Heart left ventricle (tissue), 13 donors: Measurements from ENCODE around the gene NACC2.

Experiments used
- POLR2A ChIP-seq, 2 donors: fragments of 450-650 bp; IDR thresholded peaks; one replicate each; pipeline ENCODE4 v1.6.1; 2017; ENCODE audit warnings: antibody characterized with exemption in 2 of 2, mild to moderate bottlenecking in 2 of 2, moderate library complexity in 2 of 2
- TF ChIP-seq, protein P1 (sequence below), 12 donors: fragments of 200-600 bp; sonication (generic) in 4 of 12; IDR thresholded peaks; one replicate each; pipeline versions ENCODE4 v1.5.0 to v1.8.0; 2018 to 2022; ENCODE audit warnings: antibody characterized with exemption in 12 of 12, mild to moderate bottlenecking in 5 of 12
- donor health status: ischemic (EF 13 %, LVEDD 7.1; RV severe dilation, severe dysfunction).
- donor health status: DM: no; HTN: yes; CAD: no.
- donor health status: DM: no; HTN: no; CAD: no.
- donor health status: ischemic (EF 25% LVEDD 6.9; RV normal size, moderate dysfunction).
- donor health status: ischemic (EF 25% LVEDD 5.7; RV mildly dilated, moderate dysfunction).
- donor health status: ischemic (EF 35%, LVEDD 5.7; RV mildly dilated, moderate dysfunction).
- donor health status: nonischemic (EF 11% LVEDD 7.7; RV severe dilation, severe dysfunction).
- donor health status: DM: yes; HTN: yes; CAD: no.
- donor health status: PGD.
- donor health status: ischemic (EF 29% LVEDD 5.4; RV normal size, mild dysfunction).
- donor health status: nonischemic (EF 23%, LVEDD 6.1; RV moderate dilation, normal function).

DNA sequence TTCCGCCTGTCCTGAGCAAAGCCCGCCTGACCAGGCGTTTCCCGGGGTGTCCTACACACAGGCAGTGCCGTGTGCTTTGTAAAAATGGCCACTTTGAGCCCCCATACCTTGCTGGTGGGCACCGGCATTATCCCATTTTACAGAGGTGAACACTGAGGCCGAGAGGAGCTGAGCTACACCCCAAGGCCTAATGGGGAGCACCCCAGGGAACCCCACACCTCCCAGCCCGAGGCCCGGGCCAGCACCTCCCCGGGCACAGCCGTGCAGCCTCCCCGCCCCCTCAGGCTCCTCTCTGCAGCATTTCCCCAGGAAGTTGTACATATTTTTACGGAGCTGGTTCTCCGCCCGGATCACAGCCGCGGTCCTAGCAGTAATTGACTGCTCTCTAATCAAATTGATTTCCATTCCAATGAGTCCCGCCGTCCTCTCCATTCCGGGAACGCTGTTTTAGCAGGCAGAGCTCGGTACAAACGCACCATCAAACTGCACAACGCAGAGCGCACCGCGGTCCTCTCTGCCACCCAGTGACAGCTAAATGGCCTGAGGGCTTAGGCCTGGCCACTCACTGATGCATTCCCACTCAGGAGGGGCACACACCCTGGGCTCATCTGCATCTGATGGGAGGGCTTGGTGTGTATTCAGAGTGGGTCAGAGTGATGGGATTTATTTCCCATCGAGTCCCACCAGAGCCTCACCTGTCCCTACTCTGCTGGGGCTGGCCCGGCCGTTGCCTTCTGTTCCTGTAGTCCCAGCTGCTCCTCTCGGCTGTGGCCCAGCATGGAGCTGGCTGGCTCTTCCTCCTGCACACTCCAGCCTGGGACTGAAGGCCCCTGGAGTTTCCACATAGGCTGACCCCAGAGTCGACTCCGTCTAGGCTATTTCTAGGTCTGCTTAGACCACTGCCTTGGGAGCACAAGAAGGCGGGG, 97.7 kb downstream of the NACC2 start:
- TF ChIP-seq, protein P1, sequence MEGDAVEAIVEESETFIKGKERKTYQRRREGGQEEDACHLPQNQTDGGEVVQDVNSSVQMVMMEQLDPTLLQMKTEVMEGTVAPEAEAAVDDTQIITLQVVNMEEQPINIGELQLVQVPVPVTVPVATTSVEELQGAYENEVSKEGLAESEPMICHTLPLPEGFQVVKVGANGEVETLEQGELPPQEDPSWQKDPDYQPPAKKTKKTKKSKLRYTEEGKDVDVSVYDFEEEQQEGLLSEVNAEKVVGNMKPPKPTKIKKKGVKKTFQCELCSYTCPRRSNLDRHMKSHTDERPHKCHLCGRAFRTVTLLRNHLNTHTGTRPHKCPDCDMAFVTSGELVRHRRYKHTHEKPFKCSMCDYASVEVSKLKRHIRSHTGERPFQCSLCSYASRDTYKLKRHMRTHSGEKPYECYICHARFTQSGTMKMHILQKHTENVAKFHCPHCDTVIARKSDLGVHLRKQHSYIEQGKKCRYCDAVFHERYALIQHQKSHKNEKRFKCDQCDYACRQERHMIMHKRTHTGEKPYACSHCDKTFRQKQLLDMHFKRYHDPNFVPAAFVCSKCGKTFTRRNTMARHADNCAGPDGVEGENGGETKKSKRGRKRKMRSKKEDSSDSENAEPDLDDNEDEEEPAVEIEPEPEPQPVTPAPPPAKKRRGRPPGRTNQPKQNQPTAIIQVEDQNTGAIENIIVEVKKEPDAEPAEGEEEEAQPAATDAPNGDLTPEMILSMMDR (IDR thresholded peaks at IDR 0.05): no peak
- TF ChIP-seq POLR2A (IDR thresholded peaks at IDR 0.05): no peak
